Testis (tissue), 3 donors: ENCODE results near the gene LAMB2. TPM values are rescaled to one million over a fixed set of nuclear protein-coding genes. Genes with fewer than 3 reads are reported as not detected.
A peak's percentile ranks its signal among the peaks of the same experiment; 100 is the strongest.

Source experiments
- DNase-seq: peaks from one replicate; pipeline ENCODE4 v3.0.0-alpha.2; 2019
- H3K27ac ChIP-seq, 2 donors: fragments of 200-600 bp; sonication (generic); one replicate each; pipeline ENCODE4 v1.5.1; 2019
- H3K27me3 ChIP-seq: fragments of 200-600 bp; sonication (generic); one replicate; pipeline ENCODE4 v1.5.1; 2019
- H3K36me3 ChIP-seq: fragments of 200-600 bp; sonication (generic); one replicate; pipeline ENCODE4 v1.5.1; 2017; ENCODE audit warnings: low read depth; ENCODE audit errors: missing control alignments
- H3K4me1 ChIP-seq: fragments of 200-600 bp; sonication (generic); one replicate; pipeline ENCODE4 v1.5.1; 2019
- H3K4me3 ChIP-seq, 2 donors: fragments of 200-600 bp; sonication (generic); one replicate each; pipeline ENCODE4 v1.5.1; 2017 to 2019
- H3K9me3 ChIP-seq: fragments of 200-600 bp; sonication (generic); one replicate; pipeline ENCODE4 v1.5.1; 2017
- CTCF ChIP-seq, 3 experiments: fragments of 450-650 bp in 2 of 3; fragments of 200-600 bp in 1 of 3; sonication (generic) in 1 of 3; IDR thresholded peaks; one replicate each; pipeline ENCODE4 v1.5.1; 2016 to 2019; ENCODE audit warnings: antibody characterized with exemption in 3 of 3, mild to moderate bottlenecking in 2 of 3, moderate library complexity in 1 of 3
- POLR2A ChIP-seq: fragments of 450-650 bp; IDR thresholded peaks from one replicate; pipeline ENCODE4 v1.6.1; 2017; ENCODE audit warnings: antibody characterized with exemption, mild to moderate bottlenecking, moderate library complexity
- WGBS, 2 donors: methylation state at CpG; one replicate each; pipeline ENCODE4 v1.1.5; 2018; 5-methylcytosine and 5-hydroxymethylcytosine counted together
- intact Hi-C: fragments of 100-400 bp; cut with DNase I; formaldehyde crosslinking; loops from one replicate; pipeline ENCODE4 v1.15.1; 2023; ENCODE audit warnings: low total_unique reads
- polyA plus RNA-seq: library from polyadenylated mRNA; stranded (reverse); fragments of 350-450 nt; fragmentation: Illumina TruSeq; extraction: RNeasy Lipid Tissue Mini Kit (QIAGEN cat#74804); gene quantifications from one replicate; pipeline ENCODE4 v1.2.3, GENCODE V29; 2014; ENCODE audit warnings: low read depth, low replicate concordance; ENCODE audit not compliant: insufficient read depth
- total RNA-seq, 2 donors: library from RNA; depleted of rRNA; stranded (reverse); fragments of >200 nt; gene quantifications; one replicate each; pipeline ENCODE4 v1.2.3, GENCODE V29; 2016

The LAMB2 gene
- total and polyA plus RNA-seq, 3 donors from 2014 or later, result 276 to 503 (median 336) TPM

DNA sequence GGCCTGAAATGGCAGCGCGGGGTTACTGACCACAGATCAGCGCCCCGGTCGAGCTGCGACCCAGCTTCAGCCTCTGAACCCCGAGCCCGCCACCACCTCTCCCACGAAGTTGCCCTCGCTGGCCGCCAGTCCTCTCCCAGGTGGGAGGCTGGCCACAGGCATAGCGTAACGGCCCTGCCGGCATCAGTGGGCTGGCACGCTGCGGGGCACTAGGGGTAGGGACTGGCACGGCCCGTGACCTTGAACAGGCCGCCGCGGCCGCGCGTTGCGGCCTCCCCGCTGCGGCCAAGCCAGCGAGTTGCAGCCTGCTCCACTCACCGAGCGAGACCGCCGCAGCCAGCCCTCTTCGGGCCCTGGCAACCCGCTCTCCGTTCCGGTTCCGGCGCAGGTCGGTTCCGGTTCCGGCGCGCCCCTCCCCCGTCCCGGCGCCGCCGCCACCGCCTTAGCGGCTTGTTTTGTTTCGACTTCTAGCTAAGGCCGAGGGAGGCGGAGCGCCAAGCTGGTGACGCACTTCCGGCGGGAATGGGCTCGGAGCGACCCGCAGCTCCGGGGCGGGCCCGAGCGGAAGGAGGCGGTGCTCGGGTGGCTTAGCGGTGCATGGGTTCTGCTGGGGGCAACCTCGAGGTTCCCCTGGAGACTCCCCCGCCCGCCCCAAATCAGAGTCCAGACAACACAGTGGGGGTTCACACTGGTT, 12.3 kb downstream of the LAMB2 start, which contains the start of gene USP19:
TSS of gene USP19 (minus strand) at position 386 of the 694 bp plus-strand sequence. CDS start 1,678 bp downstream, outside the sequence.
- Histone ChIP-seq H3K4me3 (peak within 1 kb of the TSS; percentile 74 to 96), H3K9me3 (no peaks in the 10 kb centered on the region), H3K27ac (peak within 1 kb of the TSS; percentile 89 to 90), H3K27me3 (no peaks in the 10 kb centered on the region), H3K4me1 (peaks cover 20% of the 10 kb centered on the region), H3K36me3 (no peaks in the 10 kb centered on the region)
- DNase-seq, result peak; percentile 96
- TF ChIP-seq CTCF (IDR thresholded peaks at IDR 0.05) (no peak), POLR2A (peak; percentile 17)
- intact Hi-C loops, result no loop called here
- 1% methylated on average over 32 of the region's 70 CpGs; no CpG with 5 or more reads in 1 of the 2 donors for WGBS, 2 donors

DNA sequence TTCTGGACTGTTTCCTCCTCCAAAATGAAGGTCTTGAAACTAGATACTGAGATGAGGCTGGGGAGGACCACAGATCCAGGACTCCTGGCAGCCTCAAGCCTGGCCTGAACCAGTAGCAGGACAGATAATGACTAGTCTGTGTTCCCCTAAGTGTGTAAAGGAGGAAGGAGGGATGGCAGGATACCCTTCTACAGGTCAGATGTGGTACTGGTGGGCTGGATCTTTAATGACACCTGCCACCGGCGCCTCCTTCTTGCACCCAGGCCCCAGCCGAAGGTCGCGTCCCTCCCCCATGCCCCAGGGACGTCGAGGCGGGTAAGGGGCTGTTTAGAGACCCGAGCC, 12.8 kb downstream of the LAMB2 start:
- H3K36me3 ChIP-seq, result no peaks in the 10 kb centered on the region
- TF ChIP-seq POLR2A, result no peak
- no peak for TF ChIP-seq CTCF (IDR thresholded peaks at IDR 0.05)
- DNase-seq, result no peak

DNA sequence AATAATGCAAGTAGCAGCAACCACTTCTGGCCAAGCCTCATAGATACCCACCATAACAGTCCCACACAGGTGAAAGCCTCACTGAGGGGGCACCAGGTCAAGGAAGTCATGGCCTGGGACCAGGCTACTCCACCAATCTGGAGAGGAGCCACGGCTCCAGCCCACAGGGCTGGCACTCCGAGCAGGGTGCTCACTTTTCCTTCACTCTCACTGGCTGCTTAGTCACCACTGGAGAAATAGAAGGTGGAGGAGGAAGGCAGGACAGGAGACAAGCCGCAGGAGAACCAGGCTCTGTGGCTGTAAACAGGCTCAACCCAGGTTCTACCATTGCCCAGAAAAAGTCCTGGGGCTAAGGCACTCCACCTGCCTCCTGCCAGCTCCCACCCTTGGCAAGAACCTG, 13.4 kb downstream of the LAMB2 start:
- TF ChIP-seq POLR2A, result no peak
- TF ChIP-seq CTCF (IDR thresholded peaks at IDR 0.05), result no peak
- WGBS, 2 donors, result 32 to 52% methylated on average over 3 of the region's 3 CpGs
- intact Hi-C loops, result no loop called here
- H3K4me3 ChIP-seq, result no peak overlapping the region
- H3K27ac ChIP-seq, result peak overlapping the region; percentile 89 to 90
- no peaks in the 10 kb centered on the region for H3K36me3 ChIP-seq
- no peaks in the 10 kb centered on the region for H3K9me3 ChIP-seq
- H3K4me1 ChIP-seq, result peaks cover 20% of the 10 kb centered on the region
- DNase-seq, result no peak
- H3K27me3 ChIP-seq, result no peaks in the 10 kb centered on the region

More for the DNA sequence above, 12.8 kb downstream of the LAMB2 start:
- Histone ChIP-seq H3K4me3 (peak overlapping the region; percentile 74 to 96), H3K27ac (peak overlapping the region; percentile 89 to 90), H3K9me3 (no peaks in the 10 kb centered on the region), H3K27me3 (no peaks in the 10 kb centered on the region), H3K4me1 (peaks cover 20% of the 10 kb centered on the region)
- intact Hi-C loops, result no loop called here
- WGBS, 2 donors, result 0% methylated on average over 9 of the region's 9 CpGs; no CpG with 5 or more reads in 1 of the 2 donors

DNA sequence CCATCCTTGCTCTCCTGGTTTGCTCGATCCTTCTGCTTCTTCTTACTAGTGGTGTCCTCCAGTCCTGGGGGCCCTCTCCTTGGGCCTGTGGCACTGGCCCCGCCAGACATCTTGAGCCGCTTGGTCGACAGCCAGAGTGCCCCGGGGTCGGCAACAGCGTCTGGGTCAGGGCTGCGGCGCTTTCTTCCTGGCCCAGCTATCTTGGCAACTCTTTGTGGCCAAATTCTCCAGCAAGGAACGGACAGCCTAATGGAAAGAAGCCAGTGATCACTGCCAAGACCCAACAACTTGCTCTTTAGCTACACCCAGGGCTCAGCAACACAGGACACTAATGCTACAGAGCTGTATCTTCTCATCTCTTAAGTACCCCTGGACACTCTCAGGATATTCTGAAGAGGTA, 13.8 kb downstream of the LAMB2 start:
- TF ChIP-seq POLR2A, result no peak
- no peak for TF ChIP-seq CTCF (IDR thresholded peaks at IDR 0.05)
- H3K4me1 ChIP-seq, result peaks cover 20% of the 10 kb centered on the region
- intact Hi-C loops, result no loop called here
- peak overlapping the region; percentile 89 to 90 for H3K27ac ChIP-seq
- H3K27me3 ChIP-seq, result no peaks in the 10 kb centered on the region
- DNase-seq, result no peak
- no peaks in the 10 kb centered on the region for H3K36me3 ChIP-seq
- WGBS, 2 donors, result 36 to 62% methylated on average over 10 of the region's 10 CpGs
- H3K4me3 ChIP-seq, result no peak overlapping the region
- no peaks in the 10 kb centered on the region for H3K9me3 ChIP-seq

GRCh38 chr3:49112262-49112661, 20.6 kb downstream of the LAMB2 start:
- H3K4me3 ChIP-seq, result no peak overlapping the region
- no peaks in the 10 kb centered on the region for H3K9me3 ChIP-seq
- no peaks in the 10 kb centered on the region for H3K4me1 ChIP-seq
- no peak for DNase-seq
- no peaks in the 10 kb centered on the region for H3K27me3 ChIP-seq
- no peak for TF ChIP-seq POLR2A
- no peak for TF ChIP-seq CTCF (IDR thresholded peaks at IDR 0.05)
- H3K36me3 ChIP-seq, result no peaks in the 10 kb centered on the region
- H3K27ac ChIP-seq, result no peak overlapping the region
- intact Hi-C loops, result no loop called here
- WGBS, 2 donors, result 82 to 85% methylated on average over 11 to 14 of the region's 14 CpGs
